ENCODE results near the gene MYOF.
"Not testable (repeated sequence)": the region's sequence is repeated elsewhere in the genome, so short reads cannot be mapped to it uniquely, and the experiment has no call there.

MYOF gene

DNA sequence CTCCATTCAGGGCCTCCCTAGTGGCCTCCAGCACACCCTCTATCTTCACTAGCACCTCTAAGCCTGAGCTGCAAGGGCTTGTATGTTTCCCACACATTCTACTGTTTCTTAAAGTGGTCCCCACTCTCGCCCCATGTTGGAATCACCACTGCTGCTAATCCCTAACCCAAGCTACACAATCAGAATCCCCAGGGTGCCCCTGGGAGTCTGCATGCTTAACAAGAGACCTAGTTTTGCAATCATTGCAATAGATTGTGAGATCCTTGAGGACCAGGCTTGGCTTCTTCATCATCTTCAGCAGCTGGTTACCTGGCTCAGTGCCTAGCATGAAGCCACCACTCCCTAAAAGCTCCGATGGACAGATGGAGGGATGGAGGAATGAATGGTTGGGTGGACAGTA is 113.9 kb downstream of the MYOF start:
- peaks cover 8% of the 10 kb centered on the region for H3K4me1 Mint-ChIP-seq (ENCODE audit: low read depth)
- H3K27ac Mint-ChIP-seq: no peak overlapping the region
- H3K36me3 Mint-ChIP-seq (ENCODE audit: low read depth): peaks cover 1% of the 10 kb centered on the region
- no peak for DNase-seq (ENCODE audit: low spot score)
- H3K4me3 Mint-ChIP-seq: no peak overlapping the region
- no peaks in the 10 kb centered on the region for H3K27me3 Mint-ChIP-seq (ENCODE audit: low read depth)
- no peaks in the 10 kb centered on the region for H3K9me3 Mint-ChIP-seq

DNA sequence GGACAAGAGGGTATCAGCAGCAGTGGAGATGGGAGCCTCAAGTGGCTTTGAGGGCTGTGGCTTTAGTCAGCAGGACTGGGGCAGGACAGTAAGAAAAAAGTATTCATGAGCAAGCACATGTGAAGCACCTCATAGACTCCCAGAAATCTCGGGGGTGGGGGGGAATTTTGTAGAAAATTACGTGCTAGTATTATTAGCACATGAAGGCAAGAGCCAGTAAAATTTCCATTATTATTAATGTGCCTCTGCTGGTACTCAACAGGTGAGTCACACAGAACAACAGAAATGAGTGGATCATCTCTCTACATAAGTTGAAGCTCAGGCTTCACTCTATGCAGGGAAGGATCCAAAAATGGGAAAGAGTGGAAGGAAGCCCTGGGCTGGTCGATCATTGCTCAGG is 114.5 kb downstream of the MYOF start:
- no peak for DNase-seq (ENCODE audit: low spot score)
- peaks cover 1% of the 10 kb centered on the region for H3K36me3 Mint-ChIP-seq (ENCODE audit: low read depth)
- H3K27me3 Mint-ChIP-seq (ENCODE audit: low read depth): no peaks in the 10 kb centered on the region
- no peaks in the 10 kb centered on the region for H3K9me3 Mint-ChIP-seq
- no peak overlapping the region for H3K4me3 Mint-ChIP-seq
- H3K4me1 Mint-ChIP-seq (ENCODE audit: low read depth): peaks cover 8% of the 10 kb centered on the region
- no peak overlapping the region for H3K27ac Mint-ChIP-seq

- DNase-seq (ENCODE audit: low spot score): no peak
- H3K4me3 Mint-ChIP-seq: no peak overlapping the region
- H3K36me3 Mint-ChIP-seq (ENCODE audit: low read depth): peaks cover 1% of the 10 kb centered on the region
- peaks cover 8% of the 10 kb centered on the region for H3K4me1 Mint-ChIP-seq (ENCODE audit: low read depth)
- H3K9me3 Mint-ChIP-seq: no peaks in the 10 kb centered on the region
- no peaks in the 10 kb centered on the region for H3K27me3 Mint-ChIP-seq (ENCODE audit: low read depth)
- peak overlapping the region; percentile 17 for H3K27ac Mint-ChIP-seq
Observed at GRCh38 chr10:93364966-93365365, 117.2 kb downstream of the MYOF start.

DNA sequence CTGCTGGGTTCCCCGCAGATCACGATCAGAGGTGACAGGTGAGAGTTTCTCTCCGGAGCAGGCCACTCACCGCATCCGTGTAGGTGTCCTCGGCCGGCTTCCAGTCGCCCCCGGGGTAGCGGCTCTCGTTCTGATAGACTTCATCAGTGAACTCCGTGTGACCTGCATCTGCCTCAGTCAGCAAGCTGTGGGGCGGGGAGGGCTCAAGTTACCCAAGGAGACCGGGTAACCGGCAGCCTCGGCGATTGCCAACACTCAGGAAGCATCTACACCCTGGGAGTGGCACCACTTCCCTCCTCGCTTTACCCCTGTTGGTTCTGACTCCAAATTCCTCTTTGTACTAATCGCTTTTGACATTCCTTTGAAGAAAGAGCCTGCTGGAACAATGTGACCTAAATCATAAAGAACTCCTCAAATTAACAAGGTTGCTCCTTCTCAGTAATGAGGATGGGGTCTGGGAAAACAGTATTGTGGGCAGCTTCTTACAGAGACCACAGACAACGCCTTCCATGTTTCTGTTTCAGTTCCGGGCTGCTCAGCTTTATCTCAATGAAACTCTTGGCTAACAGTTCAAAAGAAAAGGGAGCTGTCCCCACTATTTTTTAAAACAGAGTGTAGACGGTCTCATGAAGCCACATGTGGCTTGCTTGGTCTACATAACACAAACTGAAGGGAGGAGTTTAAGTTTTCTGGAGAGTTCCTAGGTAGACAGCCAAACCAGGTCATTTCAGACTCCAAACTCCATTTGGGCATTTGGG is 118.1 kb downstream of the MYOF start:
- Mint-ChIP-seq H3K27ac (no peak overlapping the region), H3K36me3 (ENCODE audit: low read depth) (peaks cover 1% of the 10 kb centered on the region), H3K27me3 (ENCODE audit: low read depth) (no peaks in the 10 kb centered on the region), H3K4me1 (ENCODE audit: low read depth) (peaks cover 7% of the 10 kb centered on the region), H3K9me3 (no peaks in the 10 kb centered on the region), H3K4me3 (no peak overlapping the region)
- no peak for DNase-seq (ENCODE audit: low spot score)

DNA sequence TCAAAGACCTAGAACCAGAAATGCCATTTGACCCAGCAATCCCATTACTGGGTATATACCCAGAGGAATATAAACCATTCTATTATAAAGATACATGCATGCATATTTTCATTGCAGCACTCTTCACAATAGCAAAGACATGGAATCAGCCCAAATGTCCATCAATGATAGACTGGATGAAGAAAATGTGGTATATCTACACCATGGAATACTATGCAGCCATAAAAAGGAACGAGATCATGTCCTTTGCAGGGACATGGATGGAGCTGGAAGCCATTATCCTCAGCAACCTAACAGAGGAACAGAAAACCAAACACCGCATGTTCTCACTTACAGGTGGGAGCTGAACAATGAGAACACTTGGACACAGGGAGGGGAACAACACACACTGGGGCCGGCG is 123.7 kb downstream of the MYOF start:
- not testable (repeated sequence) for DNase-seq (ENCODE audit: low spot score); H3K27me3 Mint-ChIP-seq (ENCODE audit: low read depth); H3K27ac Mint-ChIP-seq; H3K36me3 Mint-ChIP-seq (ENCODE audit: low read depth); H3K4me1 Mint-ChIP-seq (ENCODE audit: low read depth); H3K4me3 Mint-ChIP-seq; H3K9me3 Mint-ChIP-seq

DNA sequence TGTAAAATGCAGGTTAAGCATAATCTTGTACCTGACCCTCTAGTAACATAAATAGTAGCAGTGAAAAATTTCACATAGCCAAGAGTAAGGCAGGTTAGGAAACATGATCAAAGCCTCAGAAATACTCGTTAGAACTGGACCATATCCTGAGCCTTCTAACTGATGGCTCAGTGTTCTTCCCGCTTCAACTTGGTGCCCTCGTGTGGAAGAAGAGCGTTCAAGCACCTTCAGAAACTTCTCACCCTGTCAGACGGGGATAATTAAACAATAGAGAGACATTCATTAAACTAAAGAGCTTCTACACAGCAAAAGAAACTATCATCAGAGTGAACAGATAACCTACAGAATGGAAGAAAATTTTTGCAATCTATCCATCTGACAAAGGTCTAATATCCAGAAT is 124.5 kb downstream of the MYOF start:
- peaks cover 2% of the 10 kb centered on the region for H3K36me3 Mint-ChIP-seq (ENCODE audit: low read depth)

DNA sequence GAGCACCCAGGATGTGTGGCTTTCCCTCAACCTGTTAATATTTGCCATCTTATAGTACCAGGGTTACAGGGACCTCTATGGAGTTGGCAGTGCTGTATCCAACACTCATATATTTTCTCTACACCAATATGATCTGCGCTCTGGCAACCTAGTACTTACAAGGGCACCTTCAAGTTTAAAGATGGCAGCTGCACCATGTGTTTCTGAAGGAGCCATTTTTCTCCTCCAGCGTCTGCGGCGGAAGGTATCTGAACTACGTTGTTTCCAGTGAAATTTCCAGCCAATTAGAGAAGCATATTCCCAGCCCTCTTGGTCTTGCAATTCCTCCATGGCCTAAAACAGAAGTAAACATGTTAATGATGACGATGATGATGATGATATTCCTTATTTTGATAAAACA is 125.6 kb downstream of the MYOF start:
- no peak overlapping the region for H3K4me3 Mint-ChIP-seq

More for the DNA sequence above, 124.5 kb downstream of the MYOF start:
- Mint-ChIP-seq H3K4me3 (no peak overlapping the region), H3K4me1 (ENCODE audit: low read depth) (peaks cover 4% of the 10 kb centered on the region), H3K9me3 (no peaks in the 10 kb centered on the region), H3K27me3 (ENCODE audit: low read depth) (no peaks in the 10 kb centered on the region), H3K27ac (no peak overlapping the region)
- DNase-seq (ENCODE audit: low spot score): no peak

GRCh38 chr10:93352638-93353383 is 129.3 kb downstream of the MYOF start:
- H3K9me3 Mint-ChIP-seq: no peaks in the 10 kb centered on the region
- H3K27me3 Mint-ChIP-seq (ENCODE audit: low read depth): no peaks in the 10 kb centered on the region

More for the DNA sequence above, 125.6 kb downstream of the MYOF start:
- Mint-ChIP-seq H3K27me3 (ENCODE audit: low read depth) (no peaks in the 10 kb centered on the region), H3K27ac (no peak overlapping the region), H3K4me1 (ENCODE audit: low read depth) (peaks cover 4% of the 10 kb centered on the region), H3K36me3 (ENCODE audit: low read depth) (peaks cover 2% of the 10 kb centered on the region), H3K9me3 (no peaks in the 10 kb centered on the region)
- no peak for DNase-seq (ENCODE audit: low spot score)

DNA sequence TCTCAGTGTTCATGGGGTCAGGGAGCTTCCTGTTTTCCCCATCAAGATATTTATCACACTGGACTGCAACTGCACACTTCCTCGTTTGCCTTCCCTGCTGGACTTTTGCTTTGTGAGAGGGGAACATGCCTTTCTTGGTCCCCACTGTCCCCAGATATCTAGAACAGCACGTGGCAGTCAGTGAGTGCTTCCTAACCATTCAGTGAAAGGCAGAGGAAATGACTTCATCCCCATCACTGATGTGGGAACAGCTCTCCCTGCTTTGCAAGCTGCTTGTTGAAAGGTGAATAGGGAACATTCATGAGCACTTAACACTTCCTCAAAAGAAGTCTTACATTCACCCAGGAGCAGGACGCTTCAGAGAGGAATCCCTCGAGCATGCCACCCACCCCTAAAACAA is 135.4 kb downstream of the MYOF start:
- H3K4me3 Mint-ChIP-seq: no peak overlapping the region
- peaks cover 4% of the 10 kb centered on the region for H3K4me1 Mint-ChIP-seq (ENCODE audit: low read depth)
- H3K36me3 Mint-ChIP-seq (ENCODE audit: low read depth): no peaks in the 10 kb centered on the region
- no peak overlapping the region for H3K27ac Mint-ChIP-seq
- no peak for DNase-seq (ENCODE audit: low spot score)
- no peaks in the 10 kb centered on the region for H3K9me3 Mint-ChIP-seq
- no peaks in the 10 kb centered on the region for H3K27me3 Mint-ChIP-seq (ENCODE audit: low read depth)

More at GRCh38 chr10:93352638-93353383, 129.3 kb downstream of the MYOF start:
- no peak overlapping the region for H3K27ac Mint-ChIP-seq
- DNase-seq (ENCODE audit: low spot score): no peak
- no peak overlapping the region for H3K4me3 Mint-ChIP-seq
- H3K36me3 Mint-ChIP-seq (ENCODE audit: low read depth): peaks cover 1% of the 10 kb centered on the region
- H3K4me1 Mint-ChIP-seq (ENCODE audit: low read depth): peaks cover 3% of the 10 kb centered on the region

DNA sequence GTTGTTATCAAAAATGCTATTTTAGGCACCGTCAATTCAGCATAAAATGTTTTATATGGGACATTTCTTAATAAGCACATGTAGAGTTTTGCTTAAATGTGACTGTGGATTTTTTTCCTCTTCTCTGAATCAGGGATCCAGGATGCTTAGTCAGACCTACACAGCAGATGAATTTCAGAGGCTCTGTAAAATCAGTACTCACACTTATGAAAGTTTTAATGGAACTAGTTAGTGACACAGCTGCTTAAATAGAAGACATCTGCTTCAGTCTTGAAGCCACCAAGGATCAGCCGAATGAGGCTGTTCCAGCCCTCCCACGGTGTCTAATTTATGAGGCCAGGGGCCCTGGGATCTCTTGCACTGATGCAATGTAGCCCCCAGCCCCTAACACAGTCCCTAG is 136.0 kb downstream of the MYOF start:
- Mint-ChIP-seq H3K36me3 (ENCODE audit: low read depth) (no peaks in the 10 kb centered on the region), H3K9me3 (no peaks in the 10 kb centered on the region), H3K27ac (no peak overlapping the region), H3K27me3 (ENCODE audit: low read depth) (no peaks in the 10 kb centered on the region), H3K4me1 (ENCODE audit: low read depth) (peaks cover 4% of the 10 kb centered on the region), H3K4me3 (no peak overlapping the region)
- DNase-seq (ENCODE audit: low spot score): no peak

DNA sequence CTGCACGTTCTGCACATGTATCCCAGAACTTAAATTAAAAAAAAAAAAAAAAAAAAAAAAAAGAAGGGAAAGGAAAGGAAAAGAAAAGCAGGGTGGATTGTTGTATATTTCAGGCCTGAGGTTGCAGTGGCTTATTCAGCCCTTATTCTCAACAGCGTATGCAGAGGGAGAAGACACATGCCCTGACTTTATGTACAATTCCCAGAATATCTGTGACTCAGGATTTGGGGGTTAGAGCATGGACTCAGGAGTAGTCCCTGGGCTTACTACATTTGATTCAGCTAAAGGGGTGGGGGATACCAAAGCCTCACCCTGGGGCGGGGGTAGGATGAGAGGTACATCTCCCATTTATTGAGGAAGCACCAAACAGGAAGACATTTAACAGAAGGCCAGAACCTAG is 137.4 kb downstream of the MYOF start:
- Mint-ChIP-seq H3K9me3 (no peaks in the 10 kb centered on the region), H3K36me3 (ENCODE audit: low read depth) (no peaks in the 10 kb centered on the region), H3K4me1 (ENCODE audit: low read depth) (peaks cover 4% of the 10 kb centered on the region), H3K4me3 (no peak overlapping the region), H3K27me3 (ENCODE audit: low read depth) (no peaks in the 10 kb centered on the region), H3K27ac (no peak overlapping the region)
- no peak for DNase-seq (ENCODE audit: low spot score)

- Mint-ChIP-seq H3K36me3 (ENCODE audit: low read depth) (no peaks in the 10 kb centered on the region), H3K4me1 (ENCODE audit: low read depth) (peaks cover 4% of the 10 kb centered on the region), H3K27ac (no peak overlapping the region), H3K27me3 (ENCODE audit: low read depth) (no peaks in the 10 kb centered on the region), H3K9me3 (no peaks in the 10 kb centered on the region), H3K4me3 (no peak overlapping the region)
- DNase-seq (ENCODE audit: low spot score): no peak
Observed at GRCh38 chr10:93342921-93343320, 139.2 kb downstream of the MYOF start.

GRCh38 chr10:93342366-93342765 is 139.8 kb downstream of the MYOF start:
- Mint-ChIP-seq H3K4me3 (no peak overlapping the region), H3K27ac (no peak overlapping the region), H3K4me1 (ENCODE audit: low read depth) (peaks cover 4% of the 10 kb centered on the region), H3K27me3 (ENCODE audit: low read depth) (no peaks in the 10 kb centered on the region), H3K9me3 (no peaks in the 10 kb centered on the region), H3K36me3 (ENCODE audit: low read depth) (no peaks in the 10 kb centered on the region)
- no peak for DNase-seq (ENCODE audit: low spot score)

- Mint-ChIP-seq H3K4me3 (no peak overlapping the region), H3K36me3 (ENCODE audit: low read depth) (no peaks in the 10 kb centered on the region), H3K4me1 (ENCODE audit: low read depth) (no peaks in the 10 kb centered on the region), H3K27ac (no peak overlapping the region), H3K9me3 (no peaks in the 10 kb centered on the region), H3K27me3 (ENCODE audit: low read depth) (no peaks in the 10 kb centered on the region)
- DNase-seq (ENCODE audit: low spot score): no peak
Observed at GRCh38 chr10:93337309-93337721, 144.8 kb downstream of the MYOF start.

Data from T-helper 2 cell treated with Interferon-gamma antibody and Interleukin-4, amounts not matched to agents 5 μg/mL and 100 μg/mL, for 36 hours (primary cell).